A673 (cell line): ENCODE results near the gene DHPS.

Experiments used
- EZH2 ChIP-seq: fragments of 200-600 bp; sonication (generic); IDR thresholded peaks from 2 replicates; pipeline ENCODE4 v1.6.1; 2017; ENCODE audit warnings: borderline replicate concordance, low read depth, mild to moderate bottlenecking, mixed read lengths, antibody characterized with exemption, low read length; ENCODE audit not compliant: poor library complexity, severe bottlenecking
- TF ChIP-seq, protein P1 (sequence below): fragments of 300-800, 200-600 bp; sonication (generic); conservative IDR thresholded peaks from 2 replicates; pipeline ENCODE4 v1.5.1; 2017; ENCODE audit warnings: low read depth, mild to moderate bottlenecking, antibody characterized with exemption, low read length, moderate library complexity, mixed read lengths

DNA sequence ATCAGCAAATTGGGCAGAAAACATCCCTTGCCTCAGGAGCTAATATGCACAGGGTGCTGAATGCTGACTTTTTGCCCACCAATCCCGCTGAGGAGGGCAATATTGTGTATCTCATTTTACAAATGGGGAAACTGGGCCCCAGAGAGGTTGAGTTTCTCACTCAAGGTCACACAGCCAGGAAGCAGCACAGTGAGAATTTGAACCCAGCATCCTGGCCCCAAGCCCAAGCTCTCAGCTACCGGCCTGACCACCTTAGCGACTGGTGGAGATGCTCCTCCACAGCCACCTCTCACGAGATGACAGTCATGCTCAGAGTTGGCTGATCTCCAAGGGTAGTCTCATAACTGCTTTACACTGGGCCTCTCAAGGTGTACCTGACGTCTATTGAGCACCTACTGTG is 11.3 kb upstream of the DHPS start:
- TF ChIP-seq, protein P1, sequence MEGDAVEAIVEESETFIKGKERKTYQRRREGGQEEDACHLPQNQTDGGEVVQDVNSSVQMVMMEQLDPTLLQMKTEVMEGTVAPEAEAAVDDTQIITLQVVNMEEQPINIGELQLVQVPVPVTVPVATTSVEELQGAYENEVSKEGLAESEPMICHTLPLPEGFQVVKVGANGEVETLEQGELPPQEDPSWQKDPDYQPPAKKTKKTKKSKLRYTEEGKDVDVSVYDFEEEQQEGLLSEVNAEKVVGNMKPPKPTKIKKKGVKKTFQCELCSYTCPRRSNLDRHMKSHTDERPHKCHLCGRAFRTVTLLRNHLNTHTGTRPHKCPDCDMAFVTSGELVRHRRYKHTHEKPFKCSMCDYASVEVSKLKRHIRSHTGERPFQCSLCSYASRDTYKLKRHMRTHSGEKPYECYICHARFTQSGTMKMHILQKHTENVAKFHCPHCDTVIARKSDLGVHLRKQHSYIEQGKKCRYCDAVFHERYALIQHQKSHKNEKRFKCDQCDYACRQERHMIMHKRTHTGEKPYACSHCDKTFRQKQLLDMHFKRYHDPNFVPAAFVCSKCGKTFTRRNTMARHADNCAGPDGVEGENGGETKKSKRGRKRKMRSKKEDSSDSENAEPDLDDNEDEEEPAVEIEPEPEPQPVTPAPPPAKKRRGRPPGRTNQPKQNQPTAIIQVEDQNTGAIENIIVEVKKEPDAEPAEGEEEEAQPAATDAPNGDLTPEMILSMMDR: no peak
- no peak for TF ChIP-seq EZH2
